GM21529 (cell line): ENCODE data around the gene NFX1.

Experiments used
- ATAC-seq: cut with Tn5 transposase; IDR thresholded peaks from one replicate; pipeline ENCODE4 v1.9.1; 2021; ENCODE audit not compliant: unreplicated experiment

NFX1 gene

DNA sequence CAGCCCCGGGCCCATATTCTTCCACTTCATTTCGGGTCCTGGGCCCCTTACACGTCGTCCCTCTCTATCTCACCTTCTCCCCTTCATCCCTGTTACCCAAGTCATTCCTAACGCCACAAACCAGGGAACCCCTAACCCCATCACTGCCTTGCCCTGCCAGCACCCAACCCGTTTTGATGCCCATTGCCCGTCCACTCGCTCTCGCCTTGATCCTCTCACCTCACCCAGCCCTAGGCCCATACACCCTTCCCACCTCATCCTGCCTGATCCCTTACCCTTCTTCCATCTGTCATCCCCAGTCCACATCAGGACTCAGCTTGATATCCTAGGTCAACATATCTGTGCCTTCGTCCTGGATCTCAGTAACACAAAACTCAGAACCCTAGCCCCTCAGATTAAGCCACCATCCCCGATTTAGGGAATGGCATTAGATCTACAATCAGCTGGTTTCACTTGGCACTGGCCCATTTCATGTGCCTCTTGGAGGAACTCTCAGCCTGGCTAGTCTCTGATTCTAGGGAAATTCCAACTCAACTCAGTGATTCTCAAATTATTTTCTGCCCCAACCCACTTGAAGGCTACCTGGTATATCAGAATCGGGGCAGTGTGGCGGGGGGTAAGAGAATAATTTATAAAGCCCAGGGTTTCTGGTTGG is 25.0 kb upstream of the NFX1 start:
- no peak for ATAC-seq

DNA sequence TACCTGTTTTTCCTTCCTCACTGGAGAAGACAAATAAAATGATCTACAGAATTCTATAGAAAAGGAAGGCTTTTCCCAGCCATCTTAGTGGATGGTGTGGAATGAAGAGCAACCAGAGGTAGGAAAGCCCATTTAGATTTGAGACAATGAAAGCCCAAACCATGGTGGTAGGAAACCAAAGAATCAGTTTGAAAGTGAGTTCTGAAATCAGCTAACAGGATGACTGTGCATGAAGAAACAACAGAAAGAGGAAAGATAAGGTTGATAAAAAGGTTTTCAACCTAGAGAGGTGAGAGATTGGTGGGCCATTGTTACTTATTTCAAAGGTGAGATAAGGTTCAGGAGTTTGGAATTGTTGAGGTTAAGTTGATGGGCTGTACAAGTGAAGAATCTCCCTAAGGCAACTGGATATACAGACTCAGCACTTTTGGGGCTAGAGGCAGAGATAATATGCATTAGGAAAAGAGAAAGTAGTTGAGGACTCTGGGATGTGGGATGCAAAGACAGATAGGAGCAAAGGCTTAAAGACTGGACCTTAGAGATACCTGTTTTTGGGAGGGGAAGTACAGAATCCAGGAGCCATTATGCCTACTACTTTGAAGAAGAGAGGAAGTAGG is 23.1 kb upstream of the NFX1 start:
- no peak for ATAC-seq

DNA sequence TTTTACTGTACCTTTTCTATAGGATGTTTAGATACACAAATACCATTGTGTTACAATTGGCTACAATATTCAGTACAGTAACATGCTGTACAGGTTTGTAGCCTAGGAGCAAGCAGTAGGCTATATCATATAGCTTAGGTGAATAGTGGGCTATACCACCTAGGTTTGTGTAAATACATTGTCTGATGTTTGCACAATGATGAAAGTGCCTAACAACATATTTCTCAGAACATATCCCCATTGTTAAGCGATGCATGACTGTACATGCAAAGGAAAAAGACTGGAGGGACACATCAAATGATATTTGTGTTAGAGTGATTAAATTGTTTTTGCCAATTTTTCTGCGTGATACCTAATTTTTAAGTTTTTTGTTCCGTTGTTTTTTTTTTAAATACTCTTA is 20.2 kb upstream of the NFX1 start:
- no peak for ATAC-seq

DNA sequence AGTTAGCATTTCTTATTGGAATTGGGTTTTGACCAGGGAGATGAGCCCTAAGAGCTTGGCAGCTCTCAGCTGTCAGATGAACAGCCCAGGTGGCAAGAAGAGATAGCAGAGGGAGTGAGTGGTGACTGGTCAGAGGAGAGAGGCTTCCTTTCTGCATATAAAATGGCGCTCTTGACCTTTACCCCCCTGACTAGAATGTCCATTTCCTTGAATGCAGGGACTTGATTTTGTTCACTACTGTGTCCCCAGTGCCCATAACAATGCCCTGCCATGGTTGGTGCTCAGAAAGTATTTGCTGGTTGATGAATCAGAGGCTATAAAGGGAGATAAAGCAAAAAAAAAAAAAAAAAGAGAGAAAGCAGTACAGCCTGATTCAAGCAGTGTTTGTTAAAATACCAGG is 18.3 kb upstream of the NFX1 start:
- no peak for ATAC-seq

DNA sequence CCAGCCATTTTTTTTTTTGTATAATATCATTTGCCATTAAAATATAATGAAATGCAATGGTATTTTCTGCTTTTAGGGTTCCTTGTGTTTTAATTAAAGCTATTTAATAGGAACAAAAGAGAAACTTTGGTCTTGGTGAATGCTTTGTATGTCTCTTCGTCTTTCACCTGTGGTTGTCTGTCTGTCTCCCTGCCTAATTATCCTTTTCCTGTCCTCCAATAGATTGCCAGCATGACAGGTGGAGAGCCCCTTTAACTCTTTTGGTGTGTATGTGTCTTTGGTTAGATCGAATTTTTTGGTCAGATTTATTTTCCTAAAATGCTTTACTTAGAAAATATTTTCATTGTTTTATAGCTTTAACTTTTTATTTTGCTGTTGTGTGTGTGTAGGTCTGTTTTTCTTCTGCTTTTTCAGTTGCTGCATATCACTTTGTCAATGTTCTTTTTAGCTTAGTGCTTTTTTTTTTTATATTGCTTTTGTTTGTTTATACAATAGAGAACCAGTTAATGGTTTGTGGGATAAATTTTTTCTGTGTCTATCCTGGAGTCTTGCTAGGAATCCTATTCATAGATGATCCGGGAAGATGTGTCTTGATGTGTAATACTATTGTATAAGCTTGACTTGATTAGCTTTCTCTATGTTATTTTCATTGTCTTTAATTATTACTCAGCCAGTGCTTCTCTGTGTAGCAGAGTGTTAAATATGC is 16.9 kb upstream of the NFX1 start:
- ATAC-seq: no peak

DNA sequence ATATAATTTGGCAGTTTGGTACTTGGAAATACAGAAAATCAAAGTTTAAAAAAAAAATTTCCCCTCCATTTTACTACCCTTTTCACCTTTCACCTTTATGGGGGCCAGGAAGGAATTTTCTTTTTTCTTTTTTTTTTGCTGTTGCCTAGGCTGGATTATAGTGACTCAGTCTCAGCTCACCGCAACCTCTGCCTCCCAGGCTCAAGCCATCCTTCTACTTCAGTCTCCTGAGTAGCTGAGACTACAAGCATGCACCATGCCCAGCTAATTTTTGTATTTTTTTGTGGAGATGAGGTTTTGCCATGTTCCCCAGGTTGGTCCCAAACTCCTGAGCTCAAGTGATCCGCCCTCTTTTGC is 16.4 kb upstream of the NFX1 start:
- no peak for ATAC-seq

DNA sequence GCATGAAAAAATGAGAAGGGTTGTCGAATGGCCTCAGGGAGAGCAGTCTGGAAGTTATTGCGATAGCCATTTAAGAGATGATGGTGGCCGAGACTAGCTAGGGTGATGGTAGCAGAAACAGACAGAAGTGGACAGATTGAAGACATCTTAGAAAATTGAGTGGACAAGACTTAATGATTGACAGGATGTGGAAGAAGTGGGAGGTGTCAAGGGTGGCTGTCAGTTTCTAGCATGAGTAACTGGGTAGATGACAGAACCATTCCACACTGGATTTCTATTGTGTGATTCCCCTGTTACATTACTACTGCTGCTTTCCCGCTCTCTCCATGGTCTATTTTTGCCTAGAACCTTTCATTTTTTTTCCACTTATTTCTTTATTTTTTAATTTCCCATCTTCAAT is 12.8 kb upstream of the NFX1 start:
- ATAC-seq: no peak

DNA sequence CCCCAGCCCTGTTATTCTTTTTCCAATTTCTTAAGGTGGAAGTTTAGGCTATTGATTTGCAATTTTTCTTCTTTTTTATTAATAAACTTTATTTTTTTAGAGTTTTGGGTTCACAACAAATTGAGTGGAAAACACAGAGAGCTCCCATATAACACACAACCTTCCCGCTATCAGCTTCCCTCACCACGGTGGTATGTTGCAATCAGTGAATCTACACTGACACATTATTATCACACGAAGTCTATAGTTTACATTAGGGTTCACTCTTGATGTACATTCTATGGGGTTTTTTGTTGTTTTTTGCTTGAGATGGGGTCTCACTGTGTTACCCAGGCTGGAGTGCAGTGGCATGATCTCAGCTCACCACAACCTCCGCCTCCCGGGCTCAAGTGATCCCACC is 4.8 kb upstream of the NFX1 start:
- ATAC-seq: no peak

DNA sequence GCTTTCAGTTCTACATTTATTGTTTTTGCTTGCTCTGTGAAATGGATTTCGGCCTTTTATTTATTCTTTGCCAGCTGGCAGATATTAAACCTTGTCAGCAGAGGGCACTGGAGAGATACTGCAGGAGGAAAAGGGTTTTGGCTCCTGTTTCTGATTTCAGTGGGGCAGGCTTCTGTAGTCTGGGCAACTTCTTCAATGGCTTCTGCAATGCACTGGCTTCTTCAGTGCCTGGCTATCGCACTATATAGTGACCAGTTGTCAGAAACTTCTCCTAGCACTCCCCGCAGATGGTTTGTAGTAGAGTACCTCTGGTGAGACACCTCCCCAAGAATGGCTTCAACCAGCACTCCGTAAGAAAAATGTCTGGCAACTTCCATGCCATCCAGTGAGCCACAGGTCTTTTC is 3.2 kb upstream of the NFX1 start:
- no peak for ATAC-seq

DNA sequence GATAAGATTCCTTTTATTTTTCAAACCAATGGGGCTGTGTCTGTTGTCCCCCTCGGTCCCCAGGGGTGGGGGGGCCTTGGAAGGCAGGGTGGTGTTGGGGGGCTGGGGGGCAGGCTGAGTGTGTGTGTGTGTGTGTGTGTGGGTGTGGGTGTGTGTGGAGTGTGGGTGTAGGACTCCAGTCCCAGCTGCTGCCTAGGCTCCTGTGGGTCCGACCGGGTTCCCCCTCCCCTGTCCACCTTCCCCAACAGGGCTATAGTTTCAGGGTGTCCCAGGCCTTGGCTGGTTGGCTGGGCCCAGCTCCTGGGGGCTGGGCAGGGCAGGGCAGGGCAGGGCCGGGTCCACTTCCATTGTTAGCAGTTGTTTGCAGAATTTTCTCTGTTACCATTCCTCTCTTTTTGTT is 2.1 kb upstream of the NFX1 start:
- ATAC-seq: no peak

DNA sequence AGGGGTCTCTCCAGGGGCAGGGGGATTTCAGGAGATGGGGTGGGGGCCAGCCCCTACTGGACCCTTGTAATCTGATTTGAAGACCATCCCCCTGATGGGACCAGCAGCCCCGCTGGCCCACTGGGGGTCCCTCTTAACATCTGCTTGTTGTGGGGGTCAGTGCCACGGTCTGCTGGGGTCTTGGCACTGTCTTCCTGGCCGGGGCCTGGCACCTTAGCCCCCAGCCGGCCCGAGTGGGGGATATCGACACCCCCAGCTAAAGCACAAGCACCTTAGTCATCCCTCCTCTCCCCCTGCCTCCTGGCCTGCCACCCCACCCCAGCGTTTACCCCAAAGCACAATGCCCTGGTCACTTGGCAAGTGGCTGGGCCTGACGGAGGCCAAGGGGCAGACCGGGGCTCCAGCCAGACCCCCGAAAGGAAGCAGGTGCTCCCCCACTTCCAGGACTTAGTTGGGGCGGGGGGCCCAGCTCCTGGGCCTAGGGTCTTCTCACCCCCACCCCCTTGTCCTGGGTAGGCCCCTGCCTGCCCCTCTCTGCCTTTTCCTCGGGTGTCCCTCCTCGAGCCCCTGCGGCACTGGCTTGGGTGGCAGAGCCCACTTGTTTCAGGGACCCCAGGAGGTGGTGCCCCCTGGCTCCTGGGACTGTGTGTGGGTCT is 1.4 kb upstream of the NFX1 start:
- ATAC-seq: no peak

DNA sequence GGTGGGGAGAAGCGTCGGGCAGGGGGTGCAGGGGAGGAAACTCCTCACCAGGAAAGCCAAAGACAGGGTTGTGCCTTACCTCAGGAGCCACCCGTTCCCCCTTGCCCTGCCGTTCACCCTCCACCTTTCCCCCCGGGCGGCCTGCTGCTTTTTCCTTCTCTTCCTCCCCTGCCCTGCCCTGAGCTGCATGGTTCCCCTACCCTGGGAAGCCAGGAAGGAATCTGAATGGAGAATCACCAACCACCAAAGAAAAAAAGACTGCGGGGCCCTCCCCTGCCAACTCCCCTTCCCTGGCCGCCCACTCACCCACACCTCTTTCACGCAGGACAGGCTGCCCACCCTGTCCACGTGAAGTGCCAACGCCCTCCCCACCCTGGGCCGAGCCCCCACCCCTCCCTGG is 820 bp upstream of the NFX1 start:
- ATAC-seq: no peak

DNA sequence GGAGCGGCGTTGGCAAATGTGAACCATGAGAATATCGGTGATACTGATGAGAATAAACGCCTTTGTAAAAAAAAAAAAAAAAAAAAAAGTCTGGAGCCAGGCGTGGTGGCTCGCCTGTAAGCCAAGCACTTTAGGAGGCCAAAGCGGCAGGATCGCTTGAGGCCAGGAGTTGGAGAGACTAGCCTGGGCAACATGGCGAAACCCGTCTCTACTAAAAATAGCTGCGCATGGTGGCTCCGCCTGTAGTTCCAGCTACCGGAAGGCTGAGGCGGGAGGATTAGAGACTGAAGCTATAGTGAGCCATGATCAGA is 425 bp upstream of the NFX1 start:
- peak; percentile 23 for ATAC-seq

DNA sequence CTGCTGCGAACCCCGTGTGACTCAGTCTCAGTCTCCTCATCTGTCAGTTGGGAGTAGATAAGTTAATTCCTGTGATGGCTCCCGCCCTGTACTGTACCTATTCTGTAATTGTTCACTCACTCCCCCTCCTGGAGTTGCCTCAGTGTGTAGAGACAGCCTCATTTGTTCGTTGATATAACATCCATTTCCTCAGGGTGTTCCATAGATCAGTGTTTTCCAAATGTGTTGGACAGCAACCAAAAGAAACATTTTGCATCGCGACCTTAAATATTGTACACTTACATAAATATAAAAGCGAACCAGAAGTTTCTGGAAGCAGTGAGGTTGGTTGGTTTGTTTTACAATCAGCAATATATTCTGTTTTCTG is 698 bp downstream of the NFX1 start:
- no peak for ATAC-seq

DNA sequence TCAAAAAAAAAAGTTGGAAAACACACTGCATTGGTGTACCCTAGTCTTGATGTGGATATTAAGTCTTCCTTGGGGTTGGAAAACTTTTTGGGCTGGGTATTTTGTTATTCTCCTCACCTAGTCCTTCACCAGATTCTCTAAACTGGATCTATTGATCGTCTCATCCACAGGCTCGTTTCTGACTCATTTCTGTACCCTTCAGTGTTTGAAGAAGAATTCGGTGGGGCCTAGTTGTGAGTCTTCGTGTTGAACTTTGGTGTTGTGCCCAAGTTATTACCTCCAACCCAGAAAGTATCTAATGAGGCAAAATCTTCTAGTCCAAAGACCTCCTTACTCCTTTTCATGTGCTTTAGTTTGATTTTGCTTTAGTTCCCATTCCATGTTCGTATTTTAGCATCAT is 1.6 kb downstream of the NFX1 start:
- ATAC-seq: no peak

DNA sequence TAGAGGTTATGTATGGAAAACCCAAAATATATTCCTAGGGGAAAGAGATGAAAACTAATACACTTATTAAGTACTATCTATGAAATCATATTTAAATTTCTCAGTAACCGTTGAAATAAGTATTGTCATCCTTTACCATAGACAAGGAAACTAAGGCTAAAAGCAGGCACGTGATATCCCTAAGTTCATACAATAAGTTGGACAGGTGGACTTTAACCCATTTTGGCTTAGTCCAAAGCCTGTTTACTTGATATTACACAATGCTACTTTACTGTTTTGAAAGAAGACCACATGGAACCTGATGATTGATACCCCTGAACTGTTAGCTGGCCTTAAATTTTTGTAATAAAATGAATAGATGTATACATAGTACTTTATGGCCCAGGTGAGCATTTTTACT is 3.5 kb downstream of the NFX1 start:
- ATAC-seq: no peak

DNA sequence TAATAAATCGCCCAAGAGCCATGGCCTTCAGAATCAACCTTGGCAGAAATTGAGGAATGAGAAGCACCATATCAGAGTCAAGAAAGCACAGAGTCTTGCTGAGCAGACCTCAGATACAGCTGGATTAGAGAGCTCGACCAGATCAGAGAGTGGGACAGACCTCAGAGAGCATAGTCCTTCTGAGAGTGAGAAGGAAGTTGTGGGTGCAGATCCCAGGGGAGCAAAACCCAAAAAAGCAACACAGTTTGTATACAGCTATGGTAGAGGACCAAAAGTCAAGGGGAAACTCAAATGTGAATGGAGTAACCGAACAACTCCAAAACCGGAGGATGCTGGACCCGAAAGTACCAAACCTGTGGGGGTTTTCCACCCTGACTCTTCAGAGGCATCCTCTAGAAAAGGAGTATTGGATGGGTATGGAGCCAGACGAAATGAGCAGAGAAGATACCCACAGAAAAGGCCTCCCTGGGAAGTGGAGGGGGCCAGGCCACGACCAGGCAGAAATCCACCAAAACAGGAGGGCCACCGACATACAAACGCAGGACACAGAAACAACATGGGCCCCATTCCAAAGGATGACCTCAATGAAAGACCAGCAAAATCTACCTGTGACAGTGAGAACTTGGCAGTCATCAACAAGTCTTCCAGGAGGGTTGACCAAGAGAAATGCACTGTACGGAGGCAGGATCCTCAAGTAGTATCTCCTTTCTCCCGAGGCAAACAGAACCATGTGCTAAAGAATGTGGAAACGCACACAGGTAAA is 4.5 kb downstream of the NFX1 start:
- no peak for ATAC-seq

DNA sequence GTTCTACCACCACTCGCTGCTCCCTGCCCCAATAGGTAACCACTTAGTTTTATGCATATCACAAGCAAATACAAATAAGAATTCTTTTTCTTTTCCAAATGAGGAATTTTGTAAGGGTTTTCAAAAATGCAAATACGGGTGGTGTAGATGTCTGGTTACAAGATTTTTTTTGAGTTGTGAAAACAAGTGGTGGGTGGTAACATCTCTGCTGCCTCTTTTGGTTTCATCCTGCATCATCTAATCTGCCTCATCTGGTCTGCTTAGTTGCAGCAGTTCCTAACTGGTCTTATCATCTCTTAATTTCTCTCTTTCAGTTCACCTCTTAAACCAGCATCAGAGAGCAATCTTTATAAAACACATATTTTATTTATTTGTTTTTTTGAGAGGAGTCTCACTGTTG is 5.3 kb downstream of the NFX1 start:
- peak; percentile 42 for ATAC-seq

DNA sequence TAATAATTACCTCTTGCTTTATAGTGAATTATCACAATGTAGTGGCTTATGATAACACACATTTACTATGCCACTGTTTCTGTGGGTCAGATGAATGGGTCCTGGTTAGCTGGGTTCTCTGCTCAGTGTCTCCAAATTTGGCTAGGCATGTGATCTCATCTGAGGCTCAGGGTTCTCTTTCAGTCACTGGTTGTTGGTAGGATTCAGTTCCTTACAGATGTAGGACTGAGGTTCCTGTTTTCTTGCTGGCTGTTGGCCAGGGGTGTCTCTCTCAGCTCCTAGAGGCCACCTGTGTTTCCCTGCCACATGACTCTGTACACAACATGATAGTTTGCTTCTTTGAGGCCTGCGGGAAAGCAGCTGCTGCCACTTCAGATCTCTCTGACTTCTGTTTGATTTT is 7.1 kb downstream of the NFX1 start:
- ATAC-seq: peak; percentile 91

DNA sequence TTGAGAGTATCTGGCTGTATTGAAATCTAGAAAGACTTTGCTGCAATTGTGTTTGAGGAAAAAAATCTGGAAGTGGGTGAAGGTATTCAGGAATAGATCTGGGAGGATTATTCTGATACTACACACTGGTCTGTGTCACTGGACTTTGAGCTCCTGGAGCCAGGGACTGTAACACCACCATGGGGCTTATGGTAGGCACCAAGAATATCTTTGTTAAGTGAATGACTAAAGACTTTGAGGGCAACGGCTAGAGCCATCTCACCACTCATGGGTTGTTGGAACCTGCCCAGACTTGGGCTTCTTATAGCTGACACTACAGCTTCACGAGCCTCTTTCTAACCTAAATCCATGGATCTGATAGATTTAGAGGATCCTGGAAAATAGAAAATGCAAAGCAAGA is 10.2 kb downstream of the NFX1 start:
- ATAC-seq: no peak

DNA sequence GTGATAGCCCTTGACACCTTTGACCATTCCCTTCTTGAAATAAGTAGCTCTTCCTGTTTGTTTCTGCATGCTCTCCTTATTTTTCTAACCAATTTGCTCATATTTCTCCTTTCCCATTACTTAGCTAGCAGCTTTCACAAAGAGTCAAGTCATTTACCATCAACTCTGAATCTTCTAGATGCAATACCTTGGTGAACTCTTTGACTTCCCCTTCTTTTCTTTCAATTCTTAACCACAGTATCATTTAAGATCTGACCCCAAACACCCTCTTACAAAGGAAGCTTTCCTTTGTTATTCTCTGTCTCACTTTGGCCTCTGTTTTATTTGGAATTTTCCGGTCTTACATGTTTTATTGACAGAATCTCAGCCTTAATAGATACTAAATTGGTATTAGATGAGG is 14.0 kb downstream of the NFX1 start:
- peak; percentile 56 for ATAC-seq

DNA sequence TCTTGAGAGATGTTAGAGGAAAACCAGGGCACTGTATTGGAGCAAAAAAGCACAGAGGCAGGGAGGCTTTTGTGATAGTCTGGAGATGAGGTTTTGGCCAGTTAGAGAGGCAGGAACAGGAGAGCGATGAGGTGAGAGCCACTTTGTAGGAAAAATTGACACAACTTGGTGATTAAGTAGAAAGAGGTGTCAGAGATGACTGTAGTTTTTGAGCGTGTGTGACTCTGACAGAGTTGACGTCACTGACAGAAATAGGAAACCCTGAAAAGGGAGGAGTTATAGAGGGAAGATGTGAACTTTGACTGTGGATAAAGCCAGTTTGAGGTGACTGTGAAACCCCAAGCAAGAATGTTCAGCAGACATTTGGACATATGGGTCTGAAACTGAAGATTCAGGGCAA is 15.7 kb downstream of the NFX1 start:
- ATAC-seq: no peak
